Sigmoid colon (tissue), 4 donors: ENCODE data around the gene ZYG11B.

Experiments
- EP300 ChIP-seq, 4 donors: sonication (generic); formaldehyde crosslinking; IDR thresholded peaks; one replicate each; pipeline ENCODE4 v1.6.1; 2017; ENCODE audit warnings: antibody characterized with exemption in 4 of 4
- POLR2A ChIP-seq, 2 donors: fragments of 450-650 bp; IDR thresholded peaks; one replicate each; pipeline ENCODE4 v1.6.1; 2016; ENCODE audit warnings: antibody characterized with exemption in 2 of 2, mild to moderate bottlenecking in 2 of 2, moderate library complexity in 2 of 2

DNA sequence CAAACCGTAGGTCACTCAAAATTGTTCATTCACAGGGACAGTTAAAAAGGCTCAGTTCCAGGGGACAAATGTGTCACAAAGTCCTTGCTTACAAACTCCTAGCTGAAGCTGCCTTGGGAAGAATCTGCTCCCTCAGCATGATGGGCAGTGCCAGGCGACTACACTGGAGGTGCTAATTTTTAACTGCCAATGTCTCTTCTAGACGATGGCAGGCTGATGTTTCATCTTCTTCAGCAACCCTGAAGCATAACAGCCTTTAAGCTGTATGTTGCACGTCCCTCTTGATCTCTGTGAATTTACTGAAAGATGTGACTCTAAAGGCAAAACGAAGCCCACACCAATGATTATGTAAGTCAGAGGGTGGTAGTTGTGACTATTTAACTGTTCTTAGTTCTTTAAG is 39.4 kb upstream of the ZYG11B start:
- TF ChIP-seq POLR2A (IDR thresholded peaks at IDR 0.05) (no peak), EP300 (IDR thresholded peaks at IDR 0.05) (no peak)
